Adrenal gland (tissue), 12 donors: ENCODE results near the gene HMGXB3. TPM values are rescaled to one million over a fixed set of nuclear protein-coding genes. Genes with fewer than 3 reads are reported as not detected.

ENCODE experiments used
- DNase-seq, 7 donors: peaks; one replicate each; pipeline ENCODE4 v3.0.0-alpha.2; 2019 to 2020
- H3K27ac ChIP-seq, 5 donors: fragments of 200-600 bp; sonication (generic) in 4 of 5; 1 replicate in 3 of 5; 2 replicates in 2 of 5; pipeline versions ENCODE4 v1.5.1 to v1.8.0; 2016 to 2020; ENCODE audit warnings: mild to moderate bottlenecking in 1 of 5
- H3K27me3 ChIP-seq: fragments of 200-600 bp; 2 replicates; pipeline ENCODE4 v1.8.0; 2021
- H3K36me3 ChIP-seq, 2 donors: fragments of 200-600 bp; replicated peaks in 1 of 2; 1 replicate in 1 of 2; 2 replicates in 1 of 2; pipeline versions ENCODE4 v1.5.1 to v1.8.0; 2018 to 2022
- H3K4me1 ChIP-seq, 2 donors: fragments of 200-600 bp; replicated peaks in 1 of 2; 1 replicate in 1 of 2; 2 replicates in 1 of 2; pipeline versions ENCODE4 v1.5.1 to v1.8.0; 2018 to 2021
- H3K4me3 ChIP-seq, 4 donors: fragments of 200-600 bp; sonication (generic) in 3 of 4; one replicate each; pipeline ENCODE4 v1.5.1; 2016 to 2018
- H3K9me3 ChIP-seq, 3 donors: fragments of 200-600 bp; sonication (generic) in 1 of 3; replicated peaks in 1 of 3; 1 replicate in 2 of 3; 2 replicates in 1 of 3; pipeline versions ENCODE4 v1.5.1 to v1.8.0; 2016 to 2021
- CTCF ChIP-seq, 6 experiments: fragments of 450-650 bp in 4 of 6; fragments of 200-600 bp in 2 of 6; sonication (generic) in 1 of 6; IDR thresholded peaks; 1 replicate in 5 of 6; 2 replicates in 1 of 6; pipeline versions ENCODE4 v1.5.1 to v1.8.0; 2016 to 2021; ENCODE audit warnings: antibody characterized with exemption in 6 of 6, mild to moderate bottlenecking in 2 of 6, moderate library complexity in 1 of 6
- POLR2A ChIP-seq, 2 donors: fragments of 450-650 bp; IDR thresholded peaks; one replicate each; pipeline ENCODE4 v1.6.1; 2017; ENCODE audit warnings: antibody characterized with exemption in 2 of 2, mild to moderate bottlenecking in 2 of 2, moderate library complexity in 1 of 2
- WGBS, 4 donors: extraction: QIAGEN DNeasy Blood & Tissue Kit in 2 of 4; methylation state at CpG; one replicate each; pipeline versions ENCODE4 v1.1.5 to v1.1.7; 2013 to 2017; 5-methylcytosine and 5-hydroxymethylcytosine counted together
- intact Hi-C, 2 donors: fragments of 100-400 bp; cut with DNase I; formaldehyde crosslinking; loops; one replicate each; pipeline versions ENCODE4 v1.14.1 to v1.15.0; 2022 to 2023
- polyA plus RNA-seq, 3 donors: library from polyadenylated mRNA; stranded (reverse); fragments of 200-250 nt in 2 of 3; fragments of 350-450 nt in 1 of 3; fragmentation: Illumina TruSeq in 1 of 3; extraction: RNeasy Lipid Tissue Mini Kit (QIAGEN cat#74804) in 1 of 3; gene quantifications; one replicate each; pipeline ENCODE4 v1.2.3, GENCODE V29; 2013 to 2014
- total RNA-seq, 9 donors: library from RNA; depleted of rRNA in 4 of 9; stranded (reverse); fragments of >200 nt in 4 of 9; fragments of 120-200 nt in 1 of 9; fragmentation: NEBNext Ultra II Directional in 1 of 9; extraction: Animal tissue kit (Norgen Biotek cat#: 25700) in 1 of 9; gene quantifications; one replicate each; pipeline versions ENCODE4 v1.1.0 to v1.2.4, GENCODE V29; 2013 to 2023
- donor health status: healthy with polysubstance abuse.
- donor health status: Bipolar disorder and iron deficiency.
- donor health status: DM: yes; HTN: yes; CAD: no.
- donor health status: DM: no; HTN: no; CAD: no.
- donor health status: DM: no; HTN: no; CAD: no.
- donor health status: DM: yes; HTN: yes; CAD: no.

The HMGXB3 gene
- total and polyA plus RNA-seq, 12 donors, result 22.8 to 56.5 (median 36.1) TPM

GRCh38 chr5:150043657-150044328 lies 43.3 kb downstream of the HMGXB3 start:
- Histone ChIP-seq H3K9me3 (no peaks in the 10 kb centered on the region), H3K27me3 (no peaks in the 10 kb centered on the region), H3K4me1 (peaks cover 13 to 30% of the 10 kb centered on the region in 2 donors), H3K36me3 (peaks cover 0 to 94% of the 10 kb centered on the region in 2 donors), H3K27ac (peak overlapping the region in 2 of 5 donors; percentile 7 to 8), H3K4me3 (no peak overlapping the region)
- TF ChIP-seq CTCF (IDR thresholded peaks at IDR 0.05), result no peak
- no peak for TF ChIP-seq POLR2A (IDR thresholded peaks at IDR 0.05)
- WGBS, 4 donors, result 30 to 48% (median 39%) methylated on average over 4 of the region's 4 CpGs
- intact Hi-C loops, result no loop called here
- DNase-seq, result peak in 2 of 7 donors; percentile 52 to 57

GRCh38 chr5:150044329-150044681 lies 43.8 kb downstream of the HMGXB3 start:
- Histone ChIP-seq H3K36me3 (peaks cover 0 to 94% of the 10 kb centered on the region in 2 donors), H3K27ac (peak overlapping the region in 2 of 5 donors; percentile 7 to 8), H3K9me3 (no peaks in the 10 kb centered on the region), H3K4me1 (peaks cover 13 to 30% of the 10 kb centered on the region in 2 donors), H3K4me3 (no peak overlapping the region), H3K27me3 (no peaks in the 10 kb centered on the region)
- DNase-seq, result peak in 1 of 7 donors; percentile 42
- no peak for TF ChIP-seq CTCF (IDR thresholded peaks at IDR 0.05)
- no peak for TF ChIP-seq POLR2A (IDR thresholded peaks at IDR 0.05)
- intact Hi-C loops, result no loop called here

- TF ChIP-seq POLR2A (IDR thresholded peaks at IDR 0.05) (no peak), CTCF (IDR thresholded peaks at IDR 0.05) (no peak)
- DNase-seq, result no peak
- H3K36me3 ChIP-seq, result peaks cover 0 to 96% of the 10 kb centered on the region in 2 donors
- H3K4me3 ChIP-seq, result no peak overlapping the region
- H3K4me1 ChIP-seq, result peaks cover 13 to 33% of the 10 kb centered on the region in 2 donors
- no peaks in the 10 kb centered on the region for H3K9me3 ChIP-seq
- intact Hi-C loops, result no loop called here
- peak overlapping the region in 1 of 5 donors; percentile 8 for H3K27ac ChIP-seq
- 46 to 70% (median 66%) methylated on average over 7 of the region's 7 CpGs for WGBS, 4 donors
- H3K27me3 ChIP-seq, result no peaks in the 10 kb centered on the region
Observed at GRCh38 chr5:150044712-150045111, 44.2 kb downstream of the HMGXB3 start.

GRCh38 chr5:150045549-150045948 lies 45.0 kb downstream of the HMGXB3 start:
- DNase-seq, result no peak
- TF ChIP-seq CTCF (IDR thresholded peaks at IDR 0.05) (no peak), POLR2A (IDR thresholded peaks at IDR 0.05) (no peak)
- H3K27me3 ChIP-seq, result no peaks in the 10 kb centered on the region
- 92 to 94% (median 93%) methylated on average over 6 of the region's 6 CpGs for WGBS, 4 donors
- no peak overlapping the region for H3K27ac ChIP-seq
- peaks cover 0 to 96% of the 10 kb centered on the region in 2 donors for H3K36me3 ChIP-seq
- no peak overlapping the region for H3K4me3 ChIP-seq
- H3K4me1 ChIP-seq, result peaks cover 13 to 41% of the 10 kb centered on the region in 2 donors
- intact Hi-C loops, result no loop called here
- H3K9me3 ChIP-seq, result no peaks in the 10 kb centered on the region
